Endothelial cell (in vitro differentiated cells): ENCODE data around the gene THBS1. TPM values are rescaled to one million over a fixed set of nuclear protein-coding genes. Genes with fewer than 3 reads are reported as not detected.

ENCODE experiments used
- DNase-seq: peaks from one replicate; pipeline ENCODE4 v3.0.0; 2021; ENCODE audit warnings: low spot score
- H3K27ac Mint-ChIP-seq: one replicate; pipeline ENCODE4 v1.8.0; 2021; ENCODE audit warnings: mixed read lengths, inconsistent platforms; ENCODE audit not compliant: unreplicated experiment
- H3K27me3 Mint-ChIP-seq: one replicate; pipeline ENCODE4 v1.8.0; 2021; ENCODE audit warnings: mild to moderate bottlenecking, moderate library complexity, mixed read lengths, inconsistent platforms; ENCODE audit not compliant: unreplicated experiment
- H3K36me3 Mint-ChIP-seq: one replicate; pipeline ENCODE4 v1.8.0; 2021; ENCODE audit warnings: mild to moderate bottlenecking, low read depth, mixed read lengths, inconsistent platforms; ENCODE audit not compliant: unreplicated experiment
- H3K4me1 Mint-ChIP-seq: one replicate; pipeline ENCODE4 v1.8.0; 2021; ENCODE audit warnings: mild to moderate bottlenecking, mixed read lengths, inconsistent platforms; ENCODE audit not compliant: unreplicated experiment
- H3K4me3 Mint-ChIP-seq: one replicate; pipeline ENCODE4 v1.8.0; 2021; ENCODE audit warnings: mild to moderate bottlenecking, mixed read lengths, inconsistent platforms; ENCODE audit not compliant: unreplicated experiment
- H3K9me3 Mint-ChIP-seq: one replicate; pipeline ENCODE4 v1.8.0; 2021; ENCODE audit warnings: mixed read lengths, inconsistent platforms; ENCODE audit not compliant: unreplicated experiment
- CTCF ChIP-seq: fragments of 200-600 bp; sonication (generic); IDR thresholded peaks from one replicate; pipeline ENCODE4 v1.5.0; 2021; ENCODE audit warnings: antibody characterized with exemption; ENCODE audit not compliant: unreplicated experiment
- total RNA-seq: library from RNA; stranded (reverse); fragmentation: NEBNext Ultra II Directional; extraction: Animal tissue kit (Norgen Biotek cat#: 25700); gene quantifications from one replicate; pipeline ENCODE4 v1.2.1, GENCODE V29; 2021; ENCODE audit not compliant: unreplicated experiment

THBS1 gene
- total RNA-seq, 1 donor from 2014 or later: 8.2 TPM

- H3K27ac Mint-ChIP-seq: no peak overlapping the region
- no peak overlapping the region for H3K4me3 Mint-ChIP-seq
- no peaks in the 10 kb centered on the region for H3K36me3 Mint-ChIP-seq
- H3K9me3 Mint-ChIP-seq: no peaks in the 10 kb centered on the region
- DNase-seq: no peak
- peaks cover 13% of the 10 kb centered on the region for H3K4me1 Mint-ChIP-seq
- H3K27me3 Mint-ChIP-seq: peaks cover 1% of the 10 kb centered on the region
- no peak for TF ChIP-seq CTCF
Observed at GRCh38 chr15:39539973-39540558, 40.8 kb upstream of the THBS1 start.

GRCh38 chr15:39542385-39543065 is 38.4 kb upstream of the THBS1 start:
- TF ChIP-seq CTCF: no peak
- H3K4me1 Mint-ChIP-seq: peaks cover 13% of the 10 kb centered on the region
- H3K27ac Mint-ChIP-seq: no peak overlapping the region
- no peak overlapping the region for H3K4me3 Mint-ChIP-seq
- DNase-seq: no peak
- peaks cover 1% of the 10 kb centered on the region for H3K27me3 Mint-ChIP-seq
- H3K9me3 Mint-ChIP-seq: no peaks in the 10 kb centered on the region
- H3K36me3 Mint-ChIP-seq: no peaks in the 10 kb centered on the region

GRCh38 chr15:39543651-39544050 is 37.2 kb upstream of the THBS1 start:
- H3K9me3 Mint-ChIP-seq: no peaks in the 10 kb centered on the region
- no peak overlapping the region for H3K27ac Mint-ChIP-seq
- H3K27me3 Mint-ChIP-seq: peaks cover 1% of the 10 kb centered on the region
- DNase-seq: no peak
- H3K4me1 Mint-ChIP-seq: peaks cover 13% of the 10 kb centered on the region
- no peak overlapping the region for H3K4me3 Mint-ChIP-seq
- TF ChIP-seq CTCF: no peak
- no peaks in the 10 kb centered on the region for H3K36me3 Mint-ChIP-seq

GRCh38 chr15:39546842-39547241 is 34.0 kb upstream of the THBS1 start:
- no peak for DNase-seq
- Mint-ChIP-seq H3K4me3 (no peak overlapping the region), H3K27ac (no peak overlapping the region), H3K27me3 (no peaks in the 10 kb centered on the region), H3K9me3 (no peaks in the 10 kb centered on the region), H3K36me3 (no peaks in the 10 kb centered on the region), H3K4me1 (no peaks in the 10 kb centered on the region)
- no peak for TF ChIP-seq CTCF

- H3K27me3 Mint-ChIP-seq: no peaks in the 10 kb centered on the region
- H3K9me3 Mint-ChIP-seq: no peaks in the 10 kb centered on the region
- no peaks in the 10 kb centered on the region for H3K4me1 Mint-ChIP-seq
- no peak for DNase-seq
- H3K4me3 Mint-ChIP-seq: no peak overlapping the region
- no peak for TF ChIP-seq CTCF
- H3K27ac Mint-ChIP-seq: no peak overlapping the region
- H3K36me3 Mint-ChIP-seq: no peaks in the 10 kb centered on the region
Observed at GRCh38 chr15:39548561-39548960, 32.3 kb upstream of the THBS1 start.
